ENCODE measurements around the gene CXCR3. TPM values are rescaled to one million over a fixed set of nuclear protein-coding genes. Genes with fewer than 3 reads are reported as not detected.
"Not testable (repeated sequence)": the region's sequence is repeated elsewhere in the genome, so short reads cannot be mapped to it uniquely, and the experiment has no call there.

Gene CXCR3
- total RNA-seq = 10 to 100 TPM; 58.5 to 58.6 TPM

DNA sequence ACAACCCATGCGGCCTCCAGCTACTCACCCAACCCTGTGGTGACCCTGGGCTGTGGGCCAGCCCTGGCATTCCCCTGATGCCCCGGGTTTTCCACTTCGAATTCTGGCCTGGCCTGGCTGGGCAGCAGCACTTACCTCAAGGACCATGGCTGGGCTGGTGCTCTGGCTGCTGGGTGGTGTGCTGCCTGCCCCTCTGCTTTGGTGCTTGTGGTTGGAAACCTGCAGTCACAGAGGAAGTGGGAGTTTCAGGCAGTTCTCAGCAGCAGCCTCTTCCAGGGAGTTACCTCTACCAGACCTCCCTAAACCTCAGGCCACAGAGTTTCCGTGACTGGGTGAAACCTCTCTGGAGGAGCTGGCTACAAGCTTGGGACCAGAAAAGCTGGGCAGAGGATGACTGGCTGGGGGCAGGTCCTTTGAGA, at the start of gene CXCR3:
Gene CXCR3, minus strand, starts transcription at position 209 of the 419 bp plus-strand sequence. Its CDS starts 62 bp downstream, at position 147.
- Mint-ChIP-seq H3K9me3 (peaks cover 4% of the 10 kb centered on the region), H3K36me3 (peaks cover 54% of the 10 kb centered on the region), H3K27me3 (no peaks in the 10 kb centered on the region), H3K27ac (peak within 1 kb of the TSS; percentile 96), H3K4me3 (peak within 1 kb of the TSS; percentile 94), H3K4me1 (peaks cover 60% of the 10 kb centered on the region)
- peak; percentile 85 for DNase-seq

DNA sequence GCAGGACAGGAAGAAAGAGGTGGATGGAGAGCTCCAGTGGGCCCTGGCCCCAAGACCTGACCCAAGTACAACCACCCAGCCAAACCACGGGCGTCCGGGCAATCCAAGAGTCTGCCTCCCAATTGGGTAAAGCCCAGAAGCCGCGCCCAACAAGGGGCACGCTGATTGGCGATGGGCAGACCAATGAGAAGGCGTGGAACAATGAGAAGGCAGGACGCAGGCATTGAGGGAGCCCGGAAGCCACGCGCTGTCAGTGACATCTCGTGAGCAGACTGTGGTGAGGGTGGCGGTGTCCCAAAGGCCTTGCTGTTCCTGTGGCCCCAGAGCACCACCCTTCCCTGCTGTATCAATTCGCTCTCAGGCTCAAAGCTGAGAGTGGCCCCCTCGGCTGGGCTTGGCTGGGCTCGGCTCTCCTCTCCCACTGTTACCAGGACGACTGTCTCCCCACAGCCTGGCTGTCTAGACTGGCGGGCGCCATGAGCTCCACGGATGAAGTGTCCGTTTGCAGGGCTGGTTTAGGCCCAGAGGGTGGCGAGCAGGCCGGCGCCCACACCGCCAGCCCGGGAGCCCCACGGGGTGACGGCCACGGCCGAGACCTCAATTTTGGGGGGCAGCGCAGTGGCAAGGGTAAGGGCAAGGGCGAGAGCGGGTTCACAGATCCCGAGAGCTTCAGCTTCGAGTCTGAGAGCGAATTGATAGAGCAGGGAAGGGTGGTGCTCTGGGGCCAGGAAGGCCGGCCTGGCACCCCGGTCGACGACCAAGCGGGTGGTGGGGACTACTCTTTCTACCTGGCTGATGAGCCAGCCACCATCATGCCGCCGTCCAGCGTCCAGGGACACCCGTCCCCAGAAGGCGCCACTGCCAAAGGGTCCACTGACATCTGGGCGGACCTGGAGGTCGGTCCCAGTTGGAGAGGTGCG, 49.3 kb upstream of the CXCR3 start, which contains the start of gene LOC101059915:
Gene LOC101059915, plus strand, starts transcription at position 219 of the 920 bp plus-strand sequence.
- Mint-ChIP-seq H3K4me1 (peaks cover 34% of the 10 kb centered on the region), H3K27ac (no peak within 1 kb of the TSS), H3K36me3 (no peaks in the 10 kb centered on the region), H3K4me3 (no peak within 1 kb of the TSS), H3K27me3 (peaks cover 4% of the 10 kb centered on the region), H3K9me3 (no peaks in the 10 kb centered on the region)
- DNase-seq = no peak

DNA sequence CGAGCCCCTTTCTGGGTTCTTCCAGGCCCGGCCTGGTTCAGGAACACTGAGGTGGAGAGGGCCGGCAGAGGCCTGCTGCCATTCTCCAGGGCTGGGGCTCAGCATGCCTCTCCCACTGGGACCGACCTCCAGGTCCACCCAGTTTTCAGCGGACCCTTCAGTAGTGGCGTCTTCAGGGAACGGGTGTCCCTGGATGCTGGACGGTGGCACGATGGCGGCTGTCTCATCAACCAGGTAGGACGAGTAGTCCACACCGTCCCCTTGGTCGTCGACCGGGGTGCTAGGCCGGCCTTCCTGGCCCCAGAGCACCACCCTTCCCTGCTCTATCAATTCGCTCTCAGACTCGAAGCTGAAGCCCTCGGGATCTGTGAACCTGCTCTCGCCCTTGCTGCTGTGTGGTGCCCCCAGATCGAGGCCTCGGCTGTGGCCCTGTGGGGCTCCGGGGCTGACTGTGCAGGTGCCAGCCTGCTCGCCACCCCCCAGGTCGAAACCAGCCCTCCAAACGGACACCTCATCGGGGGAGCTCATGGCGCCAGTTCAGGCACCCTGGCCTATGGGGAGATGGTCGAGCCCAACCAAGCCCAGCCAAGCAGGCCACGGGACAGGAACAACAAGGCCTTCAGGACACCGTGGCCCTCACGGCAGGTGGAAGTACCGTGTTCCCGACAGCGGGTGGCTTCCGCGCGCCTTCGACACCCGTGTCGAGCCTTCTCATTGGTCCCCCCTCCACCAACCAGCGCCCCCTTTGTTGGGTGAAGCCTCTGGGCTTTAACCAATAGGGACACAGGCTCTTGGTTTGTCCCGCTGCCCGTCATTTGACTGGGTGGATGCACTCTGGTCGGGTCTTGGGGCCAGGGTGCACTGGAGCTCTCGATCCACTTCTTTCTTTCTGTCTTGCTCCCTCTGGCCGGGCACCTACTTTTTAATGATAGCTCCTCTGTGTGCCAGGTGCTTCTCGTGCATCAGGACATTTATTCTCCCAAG, 48.2 kb upstream of the CXCR3 start:
- Mint-ChIP-seq H3K27me3 (peaks cover under 1% of the 10 kb centered on the region), H3K36me3 (no peaks in the 10 kb centered on the region), H3K4me1 (peaks cover 34% of the 10 kb centered on the region), H3K4me3 (no peak overlapping the region), H3K9me3 (no peaks in the 10 kb centered on the region), H3K27ac (no peak overlapping the region)
- DNase-seq = no peak

DNA sequence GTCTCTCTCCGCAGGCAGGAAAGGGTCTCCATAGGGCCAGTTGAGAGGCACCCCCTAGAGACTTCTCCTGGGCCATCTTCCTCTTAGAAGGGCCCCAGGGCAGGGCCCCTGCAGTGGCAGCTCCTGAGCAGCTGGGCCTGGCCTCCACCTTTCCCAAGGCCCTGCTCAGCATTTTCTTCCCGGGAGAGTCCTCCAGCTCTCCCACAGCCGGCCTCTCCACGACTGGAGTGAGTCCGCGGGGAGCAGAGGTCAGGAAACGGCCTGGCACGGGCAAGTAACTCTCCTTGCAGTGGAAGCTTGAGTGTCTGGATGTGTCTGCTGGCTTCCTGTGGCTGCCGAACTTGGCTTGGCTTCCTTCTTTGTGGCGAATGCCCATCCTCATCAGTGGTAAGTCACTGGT, 47.4 kb upstream of the CXCR3 start:
- H3K27me3 Mint-ChIP-seq = no peaks in the 10 kb centered on the region
- no peaks in the 10 kb centered on the region for H3K9me3 Mint-ChIP-seq
- no peak overlapping the region for H3K27ac Mint-ChIP-seq
- DNase-seq = no peak
- H3K36me3 Mint-ChIP-seq = no peaks in the 10 kb centered on the region
- no peak overlapping the region for H3K4me3 Mint-ChIP-seq
- peaks cover 31% of the 10 kb centered on the region for H3K4me1 Mint-ChIP-seq

DNA sequence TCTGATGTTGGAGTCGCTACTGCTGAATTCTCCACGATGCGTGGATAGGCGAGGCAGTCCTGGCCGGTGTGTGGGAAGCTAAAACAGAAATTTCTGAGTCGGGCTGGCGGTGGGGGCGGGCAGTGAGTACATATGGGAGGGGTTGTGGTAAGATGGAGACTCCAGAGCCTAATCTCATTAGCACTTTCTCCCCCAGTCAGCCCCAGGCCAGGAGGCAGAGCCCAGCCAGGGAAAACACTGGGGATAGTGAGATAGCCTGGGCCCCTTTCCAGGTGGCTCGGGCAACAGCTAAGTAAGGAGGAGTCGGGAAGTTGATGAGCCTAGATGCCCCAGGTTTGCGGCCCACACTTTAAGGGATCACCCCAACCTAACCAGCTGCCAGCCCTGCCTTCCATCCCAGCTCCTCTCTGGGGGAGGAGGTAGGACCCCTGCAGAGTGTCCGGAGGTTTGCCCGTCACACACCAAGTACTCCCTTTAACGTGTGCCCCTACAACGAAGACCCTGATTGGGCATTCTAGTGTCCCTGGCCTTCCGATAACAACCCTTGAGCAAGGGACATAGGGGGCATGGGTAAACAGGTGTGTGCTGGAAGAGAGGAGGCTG, 46.7 kb upstream of the CXCR3 start:
- Mint-ChIP-seq H3K9me3 (no peaks in the 10 kb centered on the region), H3K27me3 (no peaks in the 10 kb centered on the region), H3K36me3 (no peaks in the 10 kb centered on the region), H3K4me1 (peaks cover 23% of the 10 kb centered on the region), H3K4me3 (no peak overlapping the region), H3K27ac (no peak overlapping the region)
- DNase-seq = no peak

DNA sequence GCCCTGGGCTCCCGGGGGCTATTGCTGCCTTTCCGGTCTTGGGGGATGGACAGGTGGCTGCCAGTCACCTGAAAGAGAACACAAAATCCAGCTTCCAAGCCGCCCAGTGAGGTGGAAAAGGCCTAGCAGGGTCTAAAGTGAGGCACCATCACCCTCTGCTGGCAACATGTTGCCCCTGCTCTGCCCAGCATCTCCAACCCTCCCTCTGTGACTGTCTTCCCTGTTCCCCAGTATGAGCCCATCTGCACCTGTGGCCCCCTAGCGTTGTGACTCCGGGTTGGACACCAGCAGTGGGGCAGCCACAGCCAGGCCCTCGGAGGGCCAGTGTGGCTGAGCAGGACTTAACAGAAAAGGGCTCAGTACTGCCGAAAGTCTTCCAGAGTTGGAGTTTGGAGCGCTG, 45.9 kb upstream of the CXCR3 start:
- H3K36me3 Mint-ChIP-seq, H3K9me3 Mint-ChIP-seq, H3K27ac Mint-ChIP-seq, H3K27me3 Mint-ChIP-seq, H3K4me3 Mint-ChIP-seq, DNase-seq: not testable (repeated sequence)
- H3K4me1 Mint-ChIP-seq = peaks cover 23% of the 10 kb centered on the region

DNA sequence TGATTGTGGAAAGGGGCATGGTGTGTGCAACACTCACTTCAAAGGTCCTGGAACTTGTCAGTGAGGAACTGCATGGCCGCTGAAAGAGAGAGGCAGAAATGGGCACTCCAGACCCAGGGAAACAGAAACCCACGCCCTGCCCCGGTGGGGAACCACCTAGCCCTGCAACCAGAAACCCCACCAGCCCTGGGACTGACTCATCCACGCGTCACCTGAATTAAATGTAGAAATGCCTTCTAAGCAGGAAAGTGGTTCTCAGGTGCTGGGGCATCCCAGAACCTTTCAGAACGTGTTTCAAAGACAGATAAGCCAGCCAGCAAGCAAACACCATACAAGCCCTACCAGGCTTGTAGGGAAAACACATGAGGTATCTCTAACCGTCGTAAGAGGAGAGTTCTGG, 44.9 kb upstream of the CXCR3 start:
- peaks cover 23% of the 10 kb centered on the region for H3K4me1 Mint-ChIP-seq
- H3K4me3 Mint-ChIP-seq, H3K27ac Mint-ChIP-seq, H3K9me3 Mint-ChIP-seq, H3K27me3 Mint-ChIP-seq, H3K36me3 Mint-ChIP-seq: not testable (repeated sequence)
- peak; percentile 64 for DNase-seq

DNA sequence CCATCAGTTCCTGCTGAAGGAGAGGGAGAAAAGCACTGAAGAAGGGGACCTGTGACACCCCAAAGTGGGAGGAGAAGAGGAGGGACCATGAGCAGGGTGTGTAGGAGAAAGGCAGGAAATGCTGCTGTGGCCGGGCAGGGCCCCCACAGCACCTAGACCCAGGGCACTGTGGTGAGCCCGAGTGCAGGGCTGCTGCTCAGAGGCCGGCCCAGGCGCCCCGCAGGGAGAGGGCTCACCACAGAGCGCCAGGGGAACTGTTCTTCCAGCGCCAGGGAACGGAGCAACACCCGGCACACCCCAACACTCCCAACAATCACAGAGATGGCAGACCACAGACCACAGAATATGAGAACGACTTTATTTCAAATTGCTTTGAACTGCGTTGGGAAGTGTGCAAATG, 44.3 kb upstream of the CXCR3 start:
- H3K9me3 Mint-ChIP-seq, H3K36me3 Mint-ChIP-seq, H3K27me3 Mint-ChIP-seq: not testable (repeated sequence)
- Mint-ChIP-seq H3K4me1 (peaks cover 23% of the 10 kb centered on the region), H3K27ac (peak overlapping the region; percentile 76), H3K4me3 (peak overlapping the region; percentile 68)
- DNase-seq = peak; percentile 31

DNA sequence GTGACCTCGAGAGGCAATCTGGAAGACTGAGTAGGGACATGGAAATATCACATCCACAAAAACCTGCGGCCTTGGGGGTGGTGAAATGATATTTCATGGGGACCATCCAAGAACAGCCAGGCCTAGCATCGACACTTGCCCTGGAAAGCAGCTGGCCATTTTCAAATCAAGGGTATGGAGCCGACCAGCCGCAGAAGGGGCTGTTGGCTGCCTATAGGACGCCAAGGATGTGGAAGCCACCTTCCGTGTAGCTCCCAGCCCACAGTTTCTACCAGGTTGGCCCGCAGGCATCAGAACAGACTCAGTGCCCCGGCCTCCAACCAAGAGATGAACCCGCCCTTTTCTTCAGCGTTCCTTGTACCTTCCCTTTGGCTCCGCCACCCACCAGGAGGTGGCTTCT, 43.6 kb upstream of the CXCR3 start:
- Mint-ChIP-seq H3K4me3 (peak overlapping the region; percentile 68), H3K27ac (no peak overlapping the region), H3K4me1 (peaks cover 27% of the 10 kb centered on the region), H3K9me3 (no peaks in the 10 kb centered on the region), H3K27me3 (no peaks in the 10 kb centered on the region), H3K36me3 (no peaks in the 10 kb centered on the region)
- DNase-seq = no peak

DNA sequence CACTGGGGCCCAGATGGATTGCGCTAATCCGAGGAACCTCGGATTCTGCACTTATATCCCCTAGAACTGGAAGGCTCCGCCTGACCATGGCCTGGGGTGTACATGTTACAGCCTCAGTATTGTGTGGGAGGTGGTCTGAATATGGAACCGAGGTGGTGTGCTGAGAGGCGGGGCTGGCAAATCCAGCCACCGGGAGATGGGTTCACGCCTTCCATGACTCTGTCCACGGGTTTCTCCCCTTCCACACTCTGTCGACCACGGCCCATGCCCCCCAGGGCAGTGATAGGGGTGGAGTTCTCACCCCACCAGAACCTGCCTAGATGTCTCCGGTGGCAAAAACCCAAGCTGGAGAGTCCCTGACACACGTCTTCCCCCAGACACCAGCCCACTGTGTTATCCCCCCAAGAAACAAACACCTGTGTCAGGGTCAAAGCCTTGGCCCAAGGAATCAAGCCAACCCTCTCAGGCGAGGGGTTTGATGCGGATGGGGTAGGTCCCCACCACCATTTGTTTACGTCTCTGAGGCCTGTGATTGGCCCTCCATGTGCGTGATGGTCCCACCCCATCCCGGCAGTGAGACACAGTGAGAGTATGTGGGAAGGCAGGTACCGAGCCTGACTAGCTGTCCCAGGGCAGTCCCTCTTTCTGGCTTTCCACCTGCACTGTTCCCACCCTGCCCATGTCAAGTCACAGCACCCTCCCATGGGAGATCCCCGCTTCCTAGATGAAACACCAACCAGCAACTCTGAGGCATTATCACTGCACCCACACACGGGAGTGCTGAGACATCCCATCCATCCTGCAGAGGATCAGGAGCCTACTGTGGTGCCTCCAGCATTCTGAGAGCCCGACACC, 42.5 kb upstream of the CXCR3 start:
- Mint-ChIP-seq H3K36me3 (no peaks in the 10 kb centered on the region), H3K9me3 (peaks cover 1% of the 10 kb centered on the region), H3K27me3 (peaks cover 3% of the 10 kb centered on the region), H3K27ac (peak overlapping the region; percentile 51), H3K4me1 (peaks cover 31% of the 10 kb centered on the region), H3K4me3 (no peak overlapping the region)
- DNase-seq = no peak

DNA sequence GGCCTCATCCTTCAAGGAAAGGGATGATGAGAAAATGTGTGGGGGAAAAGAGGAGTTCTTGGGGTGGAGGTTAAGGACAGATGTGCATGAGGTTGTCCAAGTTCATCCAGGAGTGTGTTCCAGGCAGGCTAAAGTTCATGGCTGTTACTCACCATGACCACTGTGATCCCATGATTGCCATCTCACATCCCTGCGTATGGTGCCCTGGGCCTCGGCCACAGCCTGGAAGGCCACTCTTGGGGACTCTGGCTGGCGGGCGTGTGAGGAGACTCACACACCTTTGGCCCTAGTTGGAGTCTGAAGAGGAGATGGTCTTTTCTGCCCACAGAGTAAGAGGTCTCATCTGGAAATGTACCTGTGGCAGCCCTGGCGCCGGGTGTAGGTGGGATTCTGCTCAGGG, 41.6 kb upstream of the CXCR3 start:
- Mint-ChIP-seq H3K9me3 (peaks cover 1% of the 10 kb centered on the region), H3K36me3 (no peaks in the 10 kb centered on the region), H3K4me1 (peaks cover 30% of the 10 kb centered on the region), H3K4me3 (no peak overlapping the region), H3K27me3 (peaks cover 3% of the 10 kb centered on the region), H3K27ac (no peak overlapping the region)
- DNase-seq = no peak

DNA sequence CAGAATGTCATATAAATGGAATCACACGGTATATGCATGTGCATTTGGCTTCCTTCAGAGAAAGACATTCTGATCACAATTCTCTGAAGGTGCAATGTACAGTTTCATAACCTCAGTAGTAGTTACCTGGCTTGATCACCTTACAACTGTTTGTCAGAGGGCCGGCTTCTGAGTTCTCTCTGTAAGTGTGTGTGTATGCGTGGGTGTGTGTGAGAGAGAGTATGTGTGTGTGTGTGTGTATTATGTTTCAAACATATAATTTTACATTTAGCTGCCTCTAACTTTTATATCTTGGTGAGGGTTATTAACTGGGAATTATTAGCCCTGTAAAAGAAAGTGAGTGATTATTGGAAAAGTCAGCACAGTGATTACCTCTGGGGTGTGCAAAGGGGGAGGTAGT, 41.0 kb upstream of the CXCR3 start:
- H3K4me3 Mint-ChIP-seq = no peak overlapping the region
- no peak for DNase-seq
- H3K9me3 Mint-ChIP-seq = peaks cover 1% of the 10 kb centered on the region
- H3K27ac Mint-ChIP-seq = no peak overlapping the region
- H3K36me3 Mint-ChIP-seq = no peaks in the 10 kb centered on the region
- H3K4me1 Mint-ChIP-seq = peaks cover 27% of the 10 kb centered on the region
- peaks cover 3% of the 10 kb centered on the region for H3K27me3 Mint-ChIP-seq

DNA sequence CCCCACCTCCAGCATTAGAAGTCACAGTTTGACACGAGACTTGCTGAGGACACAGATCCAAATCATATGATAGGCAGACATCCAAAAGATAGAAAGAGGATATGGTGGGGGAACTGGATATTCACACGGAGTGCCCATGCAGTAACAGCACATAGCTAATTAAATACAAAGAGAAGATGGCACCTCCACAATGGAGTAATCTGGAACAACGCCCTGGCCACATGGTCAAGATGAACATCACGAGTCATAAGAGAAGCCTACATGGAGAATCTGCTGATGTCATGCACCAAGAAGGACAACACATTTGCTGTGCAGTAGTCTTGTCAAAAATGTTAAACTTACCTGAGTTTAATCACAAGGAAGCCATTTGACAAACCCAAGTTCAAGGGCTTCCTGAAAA, 39.0 kb upstream of the CXCR3 start:
- Mint-ChIP-seq H3K4me1 (peaks cover 16% of the 10 kb centered on the region), H3K27ac (no peak overlapping the region), H3K27me3 (peaks cover 3% of the 10 kb centered on the region), H3K4me3 (no peak overlapping the region), H3K36me3 (no peaks in the 10 kb centered on the region), H3K9me3 (peaks cover 1% of the 10 kb centered on the region)
- no peak for DNase-seq

DNA sequence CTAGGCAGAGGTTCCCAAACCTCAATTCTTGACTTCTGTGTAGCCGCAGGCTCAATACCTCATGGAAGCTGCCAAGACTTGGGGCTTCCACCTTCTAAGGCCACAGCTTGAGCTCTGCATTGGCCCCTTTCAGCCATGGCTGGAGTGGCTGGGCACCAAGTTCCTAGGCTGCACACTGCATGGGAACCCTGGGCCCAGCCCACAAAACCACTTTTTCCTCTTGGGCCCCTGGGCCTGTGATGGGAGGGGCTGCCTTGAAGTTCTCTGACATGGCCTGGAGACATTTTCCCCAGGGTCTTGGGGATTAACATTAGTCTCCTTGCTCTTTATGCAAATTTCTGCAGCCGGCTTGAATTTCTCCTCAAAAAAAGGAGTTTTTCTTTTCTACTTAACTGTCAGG, 35.0 kb upstream of the CXCR3 start:
- Mint-ChIP-seq H3K36me3 (peaks cover 2% of the 10 kb centered on the region), H3K4me3 (no peak overlapping the region), H3K9me3 (peaks cover 1% of the 10 kb centered on the region), H3K27ac (no peak overlapping the region), H3K27me3 (peaks cover 3% of the 10 kb centered on the region), H3K4me1 (peaks cover 24% of the 10 kb centered on the region)
- no peak for DNase-seq
